Activated naive CD8-positive, alpha-beta T cell (primary cell): ENCODE data around the gene GOLGA6L10.
"Not testable (repeated sequence)": the region's sequence is repeated elsewhere in the genome, so short reads cannot be mapped to it uniquely, and the experiment has no call there.

ENCODE experiments used
- H3K27ac Mint-ChIP-seq: one replicate; pipeline ENCODE4 v1.8.0; 2021; ENCODE audit warnings: mixed read lengths
- H3K27me3 Mint-ChIP-seq: one replicate; pipeline ENCODE4 v1.8.0; 2021; ENCODE audit warnings: mixed read lengths
- H3K36me3 Mint-ChIP-seq: one replicate; pipeline ENCODE4 v1.8.0; 2021; ENCODE audit warnings: mixed read lengths
- H3K4me1 Mint-ChIP-seq: one replicate; pipeline ENCODE4 v1.8.0; 2021; ENCODE audit warnings: low read depth, mixed read lengths
- H3K4me3 Mint-ChIP-seq: one replicate; pipeline ENCODE4 v1.8.0; 2021; ENCODE audit warnings: mild to moderate bottlenecking, mixed read lengths
- H3K9me3 Mint-ChIP-seq: one replicate; pipeline ENCODE4 v1.8.0; 2021; ENCODE audit warnings: low read depth, mixed read lengths

The GOLGA6L10 gene, protein sequence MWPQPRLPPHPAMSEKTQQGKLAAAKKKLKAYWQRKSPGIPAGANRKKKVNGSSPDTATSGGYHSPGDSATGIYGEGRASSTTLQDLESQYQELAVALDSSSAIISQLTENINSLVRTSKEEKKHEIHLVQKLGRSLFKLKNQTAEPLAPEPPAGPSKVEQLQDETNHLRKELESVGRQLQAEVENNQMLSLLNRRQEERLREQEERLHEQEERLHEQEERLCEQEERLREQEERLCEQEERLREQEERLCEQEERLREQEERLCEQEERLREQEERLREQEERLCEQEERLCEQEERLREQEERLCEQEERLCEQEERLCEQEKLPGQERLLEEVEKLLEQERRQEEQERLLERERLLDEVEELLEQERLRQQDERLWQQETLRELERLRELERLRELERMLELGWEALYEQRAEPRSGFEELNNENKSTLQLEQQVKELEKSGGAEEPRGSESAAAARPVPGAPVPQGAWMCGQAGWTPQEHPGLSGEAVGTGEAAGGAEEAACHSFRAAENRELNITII

GRCh38 chr15:82349375-82349774 lies at the start of gene GOLGA6L10:
TSS of gene GOLGA6L10 (minus strand) at chr15:82349475. CDS start at chr15:82349375, 100 bp downstream.
- not testable (repeated sequence) for H3K4me3 Mint-ChIP-seq, H3K36me3 Mint-ChIP-seq, H3K4me1 Mint-ChIP-seq, H3K27ac Mint-ChIP-seq, H3K27me3 Mint-ChIP-seq, H3K9me3 Mint-ChIP-seq

DNA sequence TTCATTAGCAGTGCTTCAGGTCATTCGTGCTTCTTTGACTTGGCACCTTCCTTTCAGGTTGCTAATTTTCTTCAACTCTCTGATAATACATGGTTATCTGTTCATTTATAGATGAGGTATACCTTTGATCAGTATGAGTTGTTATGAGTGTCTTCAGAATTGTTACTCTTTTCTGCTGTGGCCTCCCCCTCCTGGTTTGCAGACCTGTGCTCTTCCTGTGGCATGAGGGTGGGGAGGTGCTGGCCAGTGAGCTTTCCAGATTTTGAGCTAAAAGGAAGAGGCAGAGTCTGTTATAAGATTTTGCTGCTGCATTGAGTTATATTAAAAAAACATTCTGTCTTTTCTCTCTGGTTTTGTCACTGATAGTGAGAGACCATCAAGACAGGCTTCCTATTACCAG lies 49.5 kb upstream of the GOLGA6L10 start:
- H3K4me3 Mint-ChIP-seq = no peak overlapping the region

DNA sequence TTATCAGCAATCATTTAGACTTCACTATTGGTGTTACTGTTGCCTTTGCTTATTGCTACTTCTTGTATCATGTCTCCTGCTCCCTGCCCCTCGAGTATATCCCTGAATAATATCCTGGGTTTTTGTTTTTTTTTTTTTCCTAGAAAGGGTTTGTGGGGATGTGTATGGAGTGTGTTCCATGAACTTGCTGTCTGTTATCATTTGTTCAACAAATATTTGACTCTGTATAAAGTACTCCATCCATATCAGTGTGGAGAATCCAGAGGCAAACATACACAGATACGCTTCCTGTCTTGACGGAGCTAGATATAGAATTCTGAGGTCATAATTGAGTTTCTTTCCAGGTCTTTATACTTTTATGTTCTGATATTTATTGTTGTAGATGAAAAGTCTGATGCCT lies 48.5 kb upstream of the GOLGA6L10 start:
- Mint-ChIP-seq H3K4me1 (peaks cover 13% of the 10 kb centered on the region), H3K27me3 (no peaks in the 10 kb centered on the region), H3K27ac (no peak overlapping the region), H3K36me3 (peaks cover 8% of the 10 kb centered on the region), H3K9me3 (no peaks in the 10 kb centered on the region), H3K4me3 (no peak overlapping the region)

More for the DNA sequence above, 49.5 kb upstream of the GOLGA6L10 start:
- no peak overlapping the region for H3K27ac Mint-ChIP-seq
- H3K36me3 Mint-ChIP-seq = peaks cover 6% of the 10 kb centered on the region
- peaks cover 11% of the 10 kb centered on the region for H3K4me1 Mint-ChIP-seq
- H3K27me3 Mint-ChIP-seq = no peaks in the 10 kb centered on the region
- H3K9me3 Mint-ChIP-seq = no peaks in the 10 kb centered on the region

GRCh38 chr15:82395788-82396187 lies 46.5 kb upstream of the GOLGA6L10 start:
- not testable (repeated sequence) for H3K4me3 Mint-ChIP-seq, H3K9me3 Mint-ChIP-seq

DNA sequence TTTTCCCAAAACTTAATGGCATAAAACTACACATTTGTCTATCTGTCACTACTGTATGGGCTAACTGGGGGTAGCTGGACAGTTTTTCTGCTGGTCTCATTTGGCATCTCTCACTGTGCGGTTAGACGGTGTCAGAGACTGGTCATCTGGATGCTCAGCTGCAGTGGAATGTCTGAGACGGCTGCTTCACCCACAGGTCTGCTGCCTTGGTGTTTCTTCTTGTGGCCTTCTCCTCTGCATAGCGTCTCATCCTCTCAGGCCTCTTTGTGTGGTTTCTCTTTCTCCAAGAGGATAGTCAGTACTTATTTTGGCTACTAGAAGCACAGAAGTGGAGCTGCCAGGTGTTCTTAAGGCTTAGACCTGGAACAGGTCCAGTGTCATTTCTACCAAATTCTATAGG lies 44.4 kb upstream of the GOLGA6L10 start:
- H3K27ac Mint-ChIP-seq = no peak overlapping the region
- peaks cover 27% of the 10 kb centered on the region for H3K4me1 Mint-ChIP-seq
- H3K27me3 Mint-ChIP-seq = no peaks in the 10 kb centered on the region
- H3K4me3 Mint-ChIP-seq = no peak overlapping the region
- H3K36me3 Mint-ChIP-seq = peaks cover 8% of the 10 kb centered on the region
- H3K9me3 Mint-ChIP-seq = no peaks in the 10 kb centered on the region

More at GRCh38 chr15:82395788-82396187, 46.5 kb upstream of the GOLGA6L10 start:
- peaks cover 27% of the 10 kb centered on the region for H3K4me1 Mint-ChIP-seq
- H3K27me3 Mint-ChIP-seq, H3K27ac Mint-ChIP-seq, H3K36me3 Mint-ChIP-seq: not testable (repeated sequence)

- H3K4me3 Mint-ChIP-seq, H3K27me3 Mint-ChIP-seq, H3K27ac Mint-ChIP-seq, H3K9me3 Mint-ChIP-seq, H3K36me3 Mint-ChIP-seq: not testable (repeated sequence)
- peaks cover 23% of the 10 kb centered on the region for H3K4me1 Mint-ChIP-seq
These were observed 42.8 kb upstream of the GOLGA6L10 start for GRCh38 chr15:82392077-82392476.

DNA sequence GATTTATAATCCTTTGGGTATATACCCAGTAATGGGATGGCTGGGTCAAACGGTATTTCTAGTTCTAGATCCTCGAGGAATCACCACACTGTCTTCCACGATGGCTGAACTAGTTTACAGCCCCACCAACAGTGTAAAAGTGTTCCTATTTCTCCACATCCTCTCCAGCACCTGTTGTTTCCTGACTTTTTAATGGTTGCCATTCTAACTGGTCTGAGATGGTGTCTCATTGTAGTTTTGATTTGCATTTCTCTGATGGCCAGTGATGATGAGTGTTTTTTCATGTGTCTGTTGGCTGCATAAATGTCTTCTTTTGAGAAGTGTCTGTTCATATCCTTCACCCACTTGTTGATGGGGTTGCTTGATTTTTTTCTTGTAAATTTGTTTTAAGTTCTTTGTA lies 40.9 kb upstream of the GOLGA6L10 start:
- H3K4me1 Mint-ChIP-seq = peaks cover 18% of the 10 kb centered on the region
- H3K27me3 Mint-ChIP-seq, H3K9me3 Mint-ChIP-seq, H3K4me3 Mint-ChIP-seq, H3K36me3 Mint-ChIP-seq, H3K27ac Mint-ChIP-seq: not testable (repeated sequence)

- H3K4me1 Mint-ChIP-seq = peaks cover 14% of the 10 kb centered on the region
- H3K4me3 Mint-ChIP-seq, H3K36me3 Mint-ChIP-seq, H3K9me3 Mint-ChIP-seq, H3K27me3 Mint-ChIP-seq, H3K27ac Mint-ChIP-seq: not testable (repeated sequence)
These were observed 37.9 kb upstream of the GOLGA6L10 start for GRCh38 chr15:82387209-82387608.

- not testable (repeated sequence) for H3K4me1 Mint-ChIP-seq, H3K27me3 Mint-ChIP-seq, H3K36me3 Mint-ChIP-seq, H3K9me3 Mint-ChIP-seq, H3K4me3 Mint-ChIP-seq, H3K27ac Mint-ChIP-seq
These were observed 32.2 kb upstream of the GOLGA6L10 start for GRCh38 chr15:82381330-82381955.

DNA sequence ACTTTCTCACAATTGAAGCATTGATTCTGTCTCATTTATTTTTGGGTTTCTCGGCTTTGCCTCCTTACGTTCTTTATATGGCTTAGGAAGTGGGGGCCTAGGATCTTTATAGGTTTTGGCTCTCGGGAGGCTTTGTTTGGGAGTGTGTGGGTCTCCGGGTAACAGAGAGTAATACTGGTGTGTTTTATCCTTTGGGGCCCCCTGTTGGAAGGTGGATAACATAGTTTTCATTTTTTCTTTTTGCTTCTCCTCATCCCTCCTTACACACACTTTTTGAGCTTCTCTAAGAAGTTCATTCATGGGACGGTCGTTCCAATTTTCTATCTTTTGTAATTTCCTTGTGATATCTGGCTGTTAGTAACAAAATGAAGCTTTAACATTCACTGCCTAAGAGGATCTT lies 30.3 kb upstream of the GOLGA6L10 start:
- H3K36me3 Mint-ChIP-seq, H3K9me3 Mint-ChIP-seq, H3K27ac Mint-ChIP-seq, H3K4me3 Mint-ChIP-seq, H3K4me1 Mint-ChIP-seq, H3K27me3 Mint-ChIP-seq: not testable (repeated sequence)

- not testable (repeated sequence) for H3K9me3 Mint-ChIP-seq, H3K4me1 Mint-ChIP-seq, H3K36me3 Mint-ChIP-seq, H3K4me3 Mint-ChIP-seq, H3K27ac Mint-ChIP-seq, H3K27me3 Mint-ChIP-seq
These were observed 24.4 kb upstream of the GOLGA6L10 start for GRCh38 chr15:82373661-82374060.

GRCh38 chr15:82371656-82372055 lies 22.4 kb upstream of the GOLGA6L10 start:
- Mint-ChIP-seq H3K36me3 (peaks cover 2% of the 10 kb centered on the region), H3K4me3 (no peak overlapping the region), H3K4me1 (peaks cover 8% of the 10 kb centered on the region), H3K27ac (no peak overlapping the region), H3K27me3 (no peaks in the 10 kb centered on the region), H3K9me3 (no peaks in the 10 kb centered on the region)

GRCh38 chr15:82367790-82368189 lies 18.5 kb upstream of the GOLGA6L10 start:
- not testable (repeated sequence) for H3K9me3 Mint-ChIP-seq, H3K36me3 Mint-ChIP-seq, H3K4me3 Mint-ChIP-seq, H3K4me1 Mint-ChIP-seq, H3K27ac Mint-ChIP-seq, H3K27me3 Mint-ChIP-seq

- H3K27me3 Mint-ChIP-seq, H3K9me3 Mint-ChIP-seq, H3K36me3 Mint-ChIP-seq, H3K4me3 Mint-ChIP-seq, H3K4me1 Mint-ChIP-seq, H3K27ac Mint-ChIP-seq: not testable (repeated sequence)
These were observed 16.5 kb upstream of the GOLGA6L10 start for GRCh38 chr15:82365692-82366323.

DNA sequence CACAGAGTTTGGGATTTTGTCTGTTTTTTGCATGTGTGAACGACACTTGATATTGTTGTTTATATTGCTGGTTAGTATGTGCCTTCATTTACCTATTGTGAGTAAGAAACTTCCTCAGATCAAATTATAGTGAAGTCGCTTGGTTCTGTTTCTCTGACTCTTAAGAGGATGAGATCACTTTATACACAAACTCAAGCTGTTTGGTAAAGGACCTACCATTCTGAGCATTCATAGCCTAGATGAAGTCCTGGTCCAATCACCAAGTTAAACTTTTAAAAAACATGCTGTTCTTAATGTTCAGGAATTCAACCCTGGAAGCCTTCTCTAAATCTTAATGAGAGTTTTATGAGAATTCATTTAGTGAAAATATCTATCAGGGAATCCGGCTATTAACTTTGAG lies 15.3 kb upstream of the GOLGA6L10 start:
- not testable (repeated sequence) for H3K4me3 Mint-ChIP-seq, H3K9me3 Mint-ChIP-seq, H3K4me1 Mint-ChIP-seq, H3K27me3 Mint-ChIP-seq, H3K27ac Mint-ChIP-seq, H3K36me3 Mint-ChIP-seq
